Suprapubic skin (tissue), 4 donors: ENCODE data around the gene HOXB3.

Experiments used
- CTCF ChIP-seq, 2 donors: fragments of 200-600 bp in 1 of 2; fragments of 450-650 bp in 1 of 2; sonication (generic) in 1 of 2; IDR thresholded peaks; one replicate each; pipeline ENCODE4 v1.5.1; 2016 to 2019; ENCODE audit warnings: antibody characterized with exemption in 2 of 2, mild to moderate bottlenecking in 1 of 2, moderate library complexity in 1 of 2
- EP300 ChIP-seq: sonication (generic); formaldehyde crosslinking; IDR thresholded peaks from one replicate; pipeline ENCODE4 v1.6.1; 2017; ENCODE audit warnings: antibody characterized with exemption
- POLR2A ChIP-seq, 2 donors: fragments of 450-650 bp; IDR thresholded peaks; one replicate each; pipeline ENCODE4 v1.6.1; 2017; ENCODE audit warnings: antibody characterized with exemption in 2 of 2, mild to moderate bottlenecking in 2 of 2, moderate library complexity in 2 of 2
- POLR2AphosphoS5 ChIP-seq, 3 donors: sonication (generic); formaldehyde crosslinking; IDR thresholded peaks; one replicate each; pipeline ENCODE4 v1.6.1; 2017; ENCODE audit warnings: antibody characterized with exemption in 3 of 3

- TF ChIP-seq POLR2A (IDR thresholded peaks at IDR 0.05) = no peak
- no peak for TF ChIP-seq CTCF (IDR thresholded peaks at IDR 0.05)
- no peak for TF ChIP-seq EP300
- no peak for TF ChIP-seq POLR2AphosphoS5 (IDR thresholded peaks at IDR 0.05)
Observed at GRCh38 chr17:48548523-48549280, 41.3 kb downstream of the HOXB3 start.
